Ureter (tissue), 1 donor: ENCODE measurements around the gene VAMP3. TPM values are rescaled to one million over a fixed set of nuclear protein-coding genes. Genes with fewer than 3 reads are reported as not detected.
A peak's percentile ranks its signal among the peaks of the same experiment; 100 is the strongest.
"Not testable (repeated sequence)": the region's sequence is repeated elsewhere in the genome, so short reads cannot be mapped to it uniquely, and the experiment has no call there.

Source experiments
- DNase-seq: peaks from one replicate; pipeline ENCODE4 v3.0.0-alpha.2; 2020; ENCODE audit warnings: low spot score
- total RNA-seq: library from RNA; stranded (reverse); gene quantifications from one replicate; pipeline ENCODE4 v1.2.4, GENCODE V29; 2023
- donor health status: DM: yes; HTN: yes; CAD: no.

The VAMP3 gene
- total RNA-seq, 1 donor from 2014 or later: 113 TPM

DNA sequence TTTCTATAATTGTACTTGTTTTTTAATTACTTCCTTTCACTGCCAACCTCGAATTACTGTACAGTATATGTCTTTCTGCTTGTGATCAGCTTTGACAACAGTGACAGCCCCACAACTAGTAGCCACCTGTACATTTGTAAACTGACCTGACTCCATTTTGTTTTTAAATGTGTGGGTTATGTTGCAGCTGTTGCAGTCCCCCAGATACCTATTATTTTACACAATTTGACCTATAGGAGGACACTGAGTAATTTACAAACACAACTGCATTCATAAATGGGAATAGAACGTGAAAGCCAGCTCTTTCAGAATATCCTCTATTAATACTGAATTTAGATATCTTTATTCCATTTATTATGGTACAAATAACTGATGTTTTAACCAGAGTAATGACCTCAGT lies 2.5 kb upstream of the VAMP3 start:
- DNase-seq: no peak

DNA sequence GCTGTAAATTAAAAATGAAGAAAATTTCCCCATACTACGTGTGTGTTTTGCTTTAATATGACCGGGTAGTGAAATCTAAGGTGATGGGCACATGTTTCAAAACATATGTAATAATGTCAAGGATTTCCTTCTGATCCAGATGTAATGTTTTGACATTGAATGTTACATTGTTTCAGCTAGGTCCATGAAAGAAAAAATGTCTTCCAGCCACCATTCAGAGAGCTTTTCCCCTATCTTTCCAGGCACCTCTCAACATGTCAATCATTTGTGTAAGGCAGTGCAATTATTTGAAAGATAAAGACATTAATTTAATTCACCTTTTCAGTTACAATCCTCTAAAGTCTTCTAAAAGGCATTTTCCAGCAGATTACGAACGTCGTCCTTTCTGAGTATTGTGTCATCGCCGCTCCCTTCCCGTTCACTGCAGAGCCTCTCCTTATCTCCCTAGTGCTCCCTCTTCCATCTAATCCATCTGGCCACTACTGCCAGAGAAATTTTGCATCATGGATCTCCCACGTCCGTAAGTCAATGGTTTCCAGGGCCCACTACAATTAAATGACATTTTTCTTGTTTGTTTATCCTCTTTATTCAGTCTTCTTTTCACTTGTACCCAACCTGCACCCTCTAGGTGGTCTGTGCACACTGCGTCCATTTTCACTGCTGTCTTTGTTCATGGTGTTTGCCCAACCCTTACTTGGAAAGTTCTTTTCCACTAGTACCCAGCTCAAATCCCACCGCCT lies 1.3 kb upstream of the VAMP3 start:
- no peak for DNase-seq

DNA sequence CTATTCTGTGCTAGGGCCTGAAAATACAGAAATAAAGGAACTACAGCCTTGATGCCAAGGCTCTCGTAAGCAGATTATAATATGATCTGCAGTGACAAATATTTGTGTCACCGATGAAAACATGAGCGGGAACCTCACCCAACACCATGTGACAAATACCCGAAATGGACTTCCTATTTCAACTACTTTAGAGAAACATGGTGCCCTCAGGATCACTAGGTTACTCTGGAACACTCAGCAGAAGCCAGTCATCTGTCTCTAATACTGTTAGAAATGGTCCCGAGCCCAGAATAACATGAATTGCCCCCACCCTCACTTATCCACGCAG lies 463 bp upstream of the VAMP3 start:
- DNase-seq: no peak

GRCh38 chr1:7771823-7772299 lies 765 bp downstream of the VAMP3 start:
- no peak for DNase-seq

GRCh38 chr1:7777591-7777990 lies 6.5 kb downstream of the VAMP3 start:
- DNase-seq: no peak

GRCh38 chr1:7778133-7778628 lies 7.1 kb downstream of the VAMP3 start:
- no peak for DNase-seq

DNA sequence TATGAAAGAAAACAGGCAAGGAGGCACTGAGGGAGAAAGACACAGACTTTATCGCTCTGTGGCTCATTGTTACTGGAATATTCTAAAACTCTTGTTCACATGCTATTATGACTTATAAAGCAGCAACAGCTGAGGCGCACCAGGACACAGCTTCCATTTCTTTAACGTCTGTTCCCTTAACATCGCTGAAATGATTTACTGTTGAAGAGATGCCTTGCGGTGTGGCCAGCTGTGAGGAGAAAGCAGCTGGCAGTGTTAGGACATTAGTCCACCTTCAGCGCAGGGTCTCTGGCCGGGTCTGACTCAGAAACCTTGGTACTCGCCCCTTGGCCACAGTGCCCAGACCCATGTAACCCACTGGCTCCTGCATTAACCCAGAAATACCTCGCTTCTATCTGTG lies 9.9 kb downstream of the VAMP3 start:
- DNase-seq: no peak

GRCh38 chr1:7781501-7781900 lies 10.4 kb downstream of the VAMP3 start:
- DNase-seq: no peak

- DNase-seq: no peak
Observed at GRCh38 chr1:7781923-7782495, 10.9 kb downstream of the VAMP3 start.

DNA sequence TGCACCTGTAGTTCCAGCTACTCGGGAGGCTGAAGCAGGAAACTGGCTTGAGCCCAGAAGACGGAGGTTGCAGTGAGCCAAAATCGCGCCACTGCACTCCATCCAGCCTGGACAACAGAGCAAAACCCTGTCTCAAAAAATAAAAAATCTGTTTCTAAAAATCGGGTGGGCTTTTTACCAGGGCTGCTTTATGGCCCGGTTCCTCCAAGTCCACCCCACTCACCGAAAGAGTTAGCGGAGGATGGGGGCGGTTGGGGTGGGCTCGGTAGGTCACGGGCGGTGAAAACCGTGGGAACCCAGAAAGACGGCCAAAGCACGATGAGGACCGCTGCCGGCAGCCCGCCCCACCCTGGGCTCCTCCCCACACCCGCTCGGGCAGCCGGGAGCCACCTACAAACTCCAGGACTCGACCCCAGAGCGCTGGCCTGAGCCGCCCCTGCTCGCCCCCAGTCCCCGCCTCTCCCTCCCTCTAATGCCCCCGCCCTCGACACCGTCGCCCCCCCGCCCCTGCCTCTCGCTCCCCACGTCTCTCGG lies 12.1 kb downstream of the VAMP3 start:
- DNase-seq: peak; percentile 70

GRCh38 chr1:7783826-7784491 lies 12.9 kb downstream of the VAMP3 start, which contains the start of gene PER3:
PER3 (plus strand) TSS chr1:7784291; CDS start chr1:7784878, 587 bp downstream.
- DNase-seq: peak; percentile 97

DNA sequence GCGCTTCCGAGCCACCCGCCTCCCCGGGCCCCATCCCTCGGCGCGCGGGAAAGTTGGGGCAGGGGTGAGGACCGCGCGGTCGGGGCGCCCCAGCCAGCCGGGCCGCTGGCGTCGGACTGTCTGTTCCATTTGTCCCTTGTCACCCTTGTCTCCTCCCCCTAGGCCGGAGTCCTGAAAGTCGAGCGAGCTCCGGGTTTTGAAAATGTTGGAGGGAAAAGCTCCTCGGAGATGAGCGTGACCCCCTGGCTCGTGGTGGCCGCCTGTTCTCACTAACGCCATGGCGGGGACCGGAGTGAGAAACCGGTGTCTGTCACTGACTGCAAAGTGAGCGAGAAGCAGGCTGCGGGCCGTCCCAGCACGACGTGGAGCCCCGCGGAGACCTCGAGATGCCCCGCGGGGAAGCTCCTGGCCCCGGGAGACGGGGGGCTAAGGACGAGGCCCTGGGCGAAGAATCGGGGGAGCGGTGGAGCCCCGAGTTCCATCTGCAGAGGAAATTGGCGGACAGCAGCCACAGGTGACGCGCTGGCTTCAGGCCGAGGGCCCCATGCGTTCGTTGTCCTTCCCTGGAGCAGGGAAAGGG lies 13.5 kb downstream of the VAMP3 start:
- DNase-seq: peak; percentile 57

GRCh38 chr1:7785108-7785507 lies 14.0 kb downstream of the VAMP3 start:
- no peak for DNase-seq

GRCh38 chr1:7786795-7787194 lies 15.7 kb downstream of the VAMP3 start:
- no peak for DNase-seq

- DNase-seq: no peak
Observed at GRCh38 chr1:7789828-7790227, 18.7 kb downstream of the VAMP3 start.

GRCh38 chr1:7791027-7791426 lies 19.9 kb downstream of the VAMP3 start:
- DNase-seq: not testable (repeated sequence)

DNA sequence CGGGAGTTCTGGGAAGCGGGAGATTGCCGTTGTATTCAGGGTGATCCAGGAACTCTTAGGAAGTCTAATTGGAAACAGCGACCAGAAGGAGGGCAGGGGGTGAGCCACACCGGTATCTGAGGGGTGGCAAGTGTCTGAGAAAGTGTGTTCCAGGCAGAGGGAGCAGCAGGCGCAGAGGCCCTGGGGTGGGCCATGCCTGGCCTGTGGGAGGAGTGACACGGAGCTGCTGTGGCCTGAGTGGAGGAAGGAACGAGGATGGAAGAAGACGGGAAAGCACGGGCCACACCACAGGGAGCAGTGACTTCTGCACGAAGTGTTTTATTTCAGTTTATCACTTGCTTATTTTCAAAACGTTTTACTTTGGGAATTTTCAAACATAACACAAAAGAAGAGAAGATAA lies 24.3 kb downstream of the VAMP3 start:
- DNase-seq: no peak

- no peak for DNase-seq
Observed at GRCh38 chr1:7805460-7805859, 34.4 kb downstream of the VAMP3 start.

DNA sequence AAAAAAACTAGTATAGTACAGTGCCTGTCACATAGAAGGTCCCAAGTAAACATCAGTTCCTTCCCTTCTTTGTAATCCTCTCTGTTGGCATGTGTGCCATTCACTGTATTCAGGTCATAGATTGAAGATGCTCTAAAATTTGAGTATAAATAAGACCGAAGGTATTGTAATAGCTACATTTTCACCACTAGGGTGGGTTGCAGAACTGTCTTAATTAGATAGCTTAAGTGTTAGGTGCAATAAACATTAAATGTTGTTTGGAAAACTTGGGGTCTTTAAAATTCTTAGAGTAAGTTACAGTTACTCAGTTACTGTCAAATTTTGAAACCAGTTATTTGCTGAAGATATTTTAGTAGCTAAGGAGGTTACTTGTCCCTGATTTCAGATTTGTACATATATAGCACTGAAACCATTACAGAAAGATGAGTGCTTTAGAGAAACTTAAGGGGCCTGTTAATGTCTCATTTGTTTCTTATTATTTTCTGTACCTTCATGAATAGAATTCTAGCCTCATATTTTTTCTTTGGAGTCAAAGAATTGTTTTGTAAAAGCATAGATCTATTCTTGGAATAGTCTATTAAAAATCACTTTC lies 37.3 kb downstream of the VAMP3 start:
- no peak for DNase-seq

GRCh38 chr1:7809742-7810141 lies 38.6 kb downstream of the VAMP3 start:
- DNase-seq: no peak

- DNase-seq: no peak
Observed at GRCh38 chr1:7810395-7810794, 39.3 kb downstream of the VAMP3 start.

GRCh38 chr1:7811476-7811875 lies 40.4 kb downstream of the VAMP3 start:
- DNase-seq: no peak
